Liver (tissue), 2 donors: ENCODE data around the gene MTIF2.

Source experiments
- REST ChIP-seq: IDR thresholded peaks from 2 replicates; pipeline ENCODE4 v1.6.1; 2016; ENCODE audit warnings: antibody characterized with exemption, mild to moderate bottlenecking
- TF ChIP-seq, protein P1 (sequence below): fragments of 150-350 bp; IDR thresholded peaks from 2 replicates; pipeline ENCODE4 v1.5.1; 2017; ENCODE audit warnings: improper control_type of control experiment, low read depth, low read length; ENCODE audit not compliant: missing input control
- donor health status: healthy.

DNA sequence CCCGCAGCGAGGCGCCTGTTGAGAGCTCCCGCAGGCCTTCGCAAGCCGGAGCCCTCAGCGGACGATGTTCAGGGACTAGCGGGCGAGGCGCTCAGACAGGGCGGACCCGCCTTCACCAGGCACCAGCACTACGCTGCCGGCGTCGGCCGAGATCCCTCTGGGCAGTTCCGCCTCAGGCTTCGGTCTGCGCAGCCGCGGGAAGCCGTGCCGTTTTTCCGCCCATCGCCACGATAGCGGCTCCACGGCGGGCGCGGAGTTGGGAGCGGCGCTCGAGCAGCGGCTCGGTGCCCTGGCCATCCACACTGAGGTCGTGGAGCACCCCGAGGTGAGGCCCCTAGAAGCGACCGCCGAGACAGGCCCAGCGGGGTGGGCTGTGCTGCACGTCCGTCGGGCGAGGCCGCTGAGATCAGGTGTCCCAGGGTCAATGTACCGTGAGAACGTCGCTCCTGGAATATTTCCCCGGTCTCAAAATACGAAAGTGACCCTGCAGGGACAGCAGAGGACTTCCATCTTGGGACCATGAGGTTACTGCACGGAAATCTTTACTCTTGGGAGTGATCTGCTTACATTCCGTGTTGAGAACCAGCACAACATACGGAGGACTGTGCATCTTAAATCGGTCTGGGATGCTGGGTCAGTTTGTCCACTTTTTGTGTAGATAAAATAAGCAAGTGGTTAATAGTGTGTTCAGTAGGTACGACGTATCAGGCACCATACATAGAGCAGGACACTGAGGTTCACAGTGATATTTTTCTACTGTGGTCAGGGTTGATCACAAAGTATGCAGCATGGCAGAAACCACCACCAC is 13.3 kb upstream of the MTIF2 start:
- TF ChIP-seq, protein P1, sequence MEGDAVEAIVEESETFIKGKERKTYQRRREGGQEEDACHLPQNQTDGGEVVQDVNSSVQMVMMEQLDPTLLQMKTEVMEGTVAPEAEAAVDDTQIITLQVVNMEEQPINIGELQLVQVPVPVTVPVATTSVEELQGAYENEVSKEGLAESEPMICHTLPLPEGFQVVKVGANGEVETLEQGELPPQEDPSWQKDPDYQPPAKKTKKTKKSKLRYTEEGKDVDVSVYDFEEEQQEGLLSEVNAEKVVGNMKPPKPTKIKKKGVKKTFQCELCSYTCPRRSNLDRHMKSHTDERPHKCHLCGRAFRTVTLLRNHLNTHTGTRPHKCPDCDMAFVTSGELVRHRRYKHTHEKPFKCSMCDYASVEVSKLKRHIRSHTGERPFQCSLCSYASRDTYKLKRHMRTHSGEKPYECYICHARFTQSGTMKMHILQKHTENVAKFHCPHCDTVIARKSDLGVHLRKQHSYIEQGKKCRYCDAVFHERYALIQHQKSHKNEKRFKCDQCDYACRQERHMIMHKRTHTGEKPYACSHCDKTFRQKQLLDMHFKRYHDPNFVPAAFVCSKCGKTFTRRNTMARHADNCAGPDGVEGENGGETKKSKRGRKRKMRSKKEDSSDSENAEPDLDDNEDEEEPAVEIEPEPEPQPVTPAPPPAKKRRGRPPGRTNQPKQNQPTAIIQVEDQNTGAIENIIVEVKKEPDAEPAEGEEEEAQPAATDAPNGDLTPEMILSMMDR = no peak
- TF ChIP-seq REST = peak; percentile 80
